Liver (tissue), 9 donors: Measurements from ENCODE around the gene JAKMIP3. TPM values are rescaled to one million over a fixed set of nuclear protein-coding genes. Genes with fewer than 3 reads are reported as not detected.

ENCODE experiments used
- DNase-seq: peaks from one replicate; pipeline ENCODE4 v3.0.0-alpha.2; 2017; ENCODE audit warnings: low spot score
- H3K27ac ChIP-seq, 2 donors: one replicate each; pipeline ENCODE4 v1.7.0; 2013; ENCODE audit warnings: inconsistent platforms in 2 of 2, low read length in 2 of 2, control low read depth in 1 of 2, low read depth in 1 of 2, mild to moderate bottlenecking in 1 of 2
- H3K27me3 ChIP-seq, 4 donors: one replicate each; pipeline versions ENCODE4 v1.6.1 to v1.7.0; 2013; ENCODE audit warnings: low read length in 3 of 4, inconsistent platforms in 1 of 4, mild to moderate bottlenecking in 1 of 4, moderate library complexity in 1 of 4; ENCODE audit not compliant: control insufficient read depth in 4 of 4, insufficient read depth in 4 of 4
- H3K36me3 ChIP-seq, 4 donors: one replicate each; pipeline versions ENCODE4 v1.6.1 to v1.7.0; 2013; ENCODE audit warnings: low read length in 3 of 4, mild to moderate bottlenecking in 3 of 4, low read depth in 1 of 4, moderate library complexity in 1 of 4; ENCODE audit not compliant: control insufficient read depth in 4 of 4, insufficient read depth in 3 of 4
- H3K4me1 ChIP-seq, 4 donors: one replicate each; pipeline versions ENCODE4 v1.6.1 to v1.7.0; 2013; ENCODE audit warnings: low read length in 3 of 4, mild to moderate bottlenecking in 3 of 4, moderate library complexity in 1 of 4; ENCODE audit not compliant: control insufficient read depth in 4 of 4, insufficient read depth in 4 of 4
- H3K4me3 ChIP-seq, 3 donors: one replicate each; pipeline versions ENCODE4 v1.6.1 to v1.7.0; 2013; ENCODE audit warnings: low read length in 3 of 3, control low read depth in 1 of 3, low read depth in 1 of 3, mild to moderate bottlenecking in 1 of 3
- H3K9ac ChIP-seq, 2 donors: one replicate each; pipeline ENCODE4 v1.7.0; 2013; ENCODE audit warnings: low read length in 2 of 2, mild to moderate bottlenecking in 2 of 2, moderate library complexity in 2 of 2, control low read depth in 1 of 2, low read depth in 1 of 2
- H3K9me3 ChIP-seq, 4 donors: one replicate each; pipeline versions ENCODE4 v1.6.1 to v1.7.0; 2013; ENCODE audit warnings: low read length in 3 of 4; ENCODE audit not compliant: control insufficient read depth in 4 of 4
- EGR1 ChIP-seq, 2 donors: IDR thresholded peaks; 2 replicates each; pipeline ENCODE4 v1.6.1; 2016 to 2018; ENCODE audit warnings: antibody characterized with exemption in 2 of 2, low read depth in 2 of 2
- GABPA ChIP-seq, 2 donors: IDR thresholded peaks in 1 of 2; conservative IDR thresholded peaks in 1 of 2; 2 replicates each; pipeline ENCODE4 v1.6.1; 2016; ENCODE audit warnings: antibody characterized with exemption in 2 of 2, mild to moderate bottlenecking in 1 of 2, moderate library complexity in 1 of 2
- HNF4A ChIP-seq, 2 donors: conservative IDR thresholded peaks; 2 replicates each; pipeline ENCODE4 v1.6.1; 2016; ENCODE audit warnings: antibody characterized with exemption in 2 of 2, mild to moderate bottlenecking in 2 of 2
- HNF4G ChIP-seq: IDR thresholded peaks from 2 replicates; pipeline ENCODE4 v1.6.1; 2016; ENCODE audit warnings: antibody characterized with exemption
- JUND ChIP-seq, 2 donors: IDR thresholded peaks; 2 replicates each; pipeline ENCODE4 v1.6.1; 2016; ENCODE audit warnings: antibody characterized with exemption in 2 of 2
- NR2F2 ChIP-seq: IDR thresholded peaks from 2 replicates; pipeline ENCODE4 v1.6.1; 2016; ENCODE audit warnings: antibody characterized with exemption
- RAD21 ChIP-seq, 2 donors: IDR thresholded peaks; 2 replicates each; pipeline ENCODE4 v1.6.1; 2016; ENCODE audit warnings: antibody characterized with exemption in 2 of 2, mild to moderate bottlenecking in 2 of 2
- RXRA ChIP-seq, 2 donors: IDR thresholded peaks; 2 replicates each; pipeline ENCODE4 v1.6.1; 2017 to 2018; ENCODE audit warnings: antibody characterized with exemption in 2 of 2, mild to moderate bottlenecking in 1 of 2
- SP1 ChIP-seq: IDR thresholded peaks from 2 replicates; pipeline ENCODE4 v1.6.1; 2018; ENCODE audit warnings: antibody characterized with exemption, mild to moderate bottlenecking
- TAF1 ChIP-seq: conservative IDR thresholded peaks from 2 replicates; pipeline ENCODE4 v1.6.1; 2016; ENCODE audit warnings: antibody characterized with exemption, mild to moderate bottlenecking
- YY1 ChIP-seq: IDR thresholded peaks from 2 replicates; pipeline ENCODE4 v1.6.1; 2016; ENCODE audit warnings: antibody characterized with exemption, mild to moderate bottlenecking
- WGBS: extraction: QIAGEN DNeasy Blood & Tissue Kit; methylation state at CpG from one replicate; pipeline ENCODE4 v1.1.7; 2013; 5-methylcytosine and 5-hydroxymethylcytosine counted together
- polyA plus RNA-seq, 2 donors: library from polyadenylated mRNA; stranded (reverse) in 1 of 2; unstranded in 1 of 2; fragments of 200-250 nt in 1 of 2; fragments of >200 nt in 1 of 2; fragmentation: Nextera tagmentation in 1 of 2; extraction: Ambion mirVana in 1 of 2; gene quantifications; one replicate each; pipeline versions ENCODE4 v1.2.1 to v1.2.3, GENCODE V29; 2013 to 2015
- total RNA-seq, 2 donors: library from RNA; depleted of rRNA; stranded (reverse); fragments of >200 nt; gene quantifications; one replicate each; pipeline ENCODE4 v1.2.3, GENCODE V29; 2014
- TF ChIP-seq, protein P1 (sequence below): fragments of 150-350 bp; IDR thresholded peaks from 2 replicates; pipeline ENCODE4 v1.5.1; 2017; ENCODE audit warnings: improper control_type of control experiment, low read depth, low read length; ENCODE audit not compliant: missing input control
- TF ChIP-seq, protein P2 (sequence below): IDR thresholded peaks from 2 replicates; pipeline ENCODE4 v1.6.1; 2016; ENCODE audit warnings: antibody characterized with exemption
- TF ChIP-seq, protein P3 (sequence below): IDR thresholded peaks from 2 replicates; pipeline ENCODE4 v1.6.1; 2016; ENCODE audit warnings: antibody characterized with exemption
- TF ChIP-seq, protein P4 (sequence below): IDR thresholded peaks from 2 replicates; pipeline ENCODE4 v1.6.1; 2016; ENCODE audit warnings: antibody characterized with exemption
- TF ChIP-seq, protein P5 (sequence below): IDR thresholded peaks from 2 replicates; pipeline ENCODE4 v1.6.1; 2016; ENCODE audit warnings: antibody characterized with exemption, mild to moderate bottlenecking
- donor health status: healthy.
- donor health status: healthy.
- donor health status: healthy.
- donor health status: healthy.
- donor health status: healthy.

Gene JAKMIP3
- total and polyA plus RNA-seq, 4 donors = 0.08 to 0.17 (median 0.09) TPM; not detected in 1

DNA sequence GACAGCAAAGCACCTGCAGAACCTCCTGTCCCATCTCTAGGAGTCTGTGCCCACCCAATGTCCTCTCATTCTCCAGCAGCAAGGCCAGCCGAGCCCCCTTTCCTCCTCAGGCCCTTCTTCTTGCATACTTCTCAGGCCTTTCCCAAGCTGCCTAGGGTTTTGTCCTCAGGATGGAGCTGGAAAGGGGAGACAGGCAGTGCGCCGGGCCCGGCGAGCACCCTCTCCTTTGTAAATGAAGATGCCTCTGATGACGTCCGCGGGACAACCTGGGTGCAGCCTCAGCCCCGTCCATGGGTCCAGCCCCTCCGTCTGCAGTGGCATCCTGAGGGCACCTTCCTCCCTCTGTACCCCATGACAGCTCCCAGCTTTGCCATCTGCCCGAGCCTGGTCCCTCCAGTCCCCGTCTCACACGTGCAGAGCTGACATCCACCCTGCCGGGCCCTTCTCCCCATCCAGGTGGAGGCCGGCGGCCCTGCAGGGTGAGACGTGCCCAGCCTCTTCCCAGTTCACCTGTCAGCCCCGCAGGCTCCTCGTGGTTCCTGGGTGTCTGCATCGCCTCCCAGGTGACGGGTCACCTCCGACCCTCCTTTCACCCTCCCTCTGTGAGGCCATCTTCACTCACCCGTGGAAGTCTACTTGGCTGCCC is 36.4 kb downstream of the JAKMIP3 start:
- DNase-seq = peak; percentile 25
- H3K9me3 ChIP-seq = no peaks in the 10 kb centered on the region
- H3K4me1 ChIP-seq = no peaks in the 10 kb centered on the region
- no peaks in the 10 kb centered on the region for H3K36me3 ChIP-seq
- H3K27ac ChIP-seq = no peak overlapping the region
- H3K27me3 ChIP-seq = no peaks in the 10 kb centered on the region
- no peak overlapping the region for H3K9ac ChIP-seq
- H3K4me3 ChIP-seq = no peak overlapping the region
- no peak for TF ChIP-seq RXRA (IDR thresholded peaks at IDR 0.05)
- no peak for TF ChIP-seq YY1
- TF ChIP-seq GABPA (IDR thresholded peaks at IDR 0.05 in 1 of 2, conservative IDR thresholded peaks at IDR 0.05 in 1 of 2) = no peak
- TF ChIP-seq, protein P1, sequence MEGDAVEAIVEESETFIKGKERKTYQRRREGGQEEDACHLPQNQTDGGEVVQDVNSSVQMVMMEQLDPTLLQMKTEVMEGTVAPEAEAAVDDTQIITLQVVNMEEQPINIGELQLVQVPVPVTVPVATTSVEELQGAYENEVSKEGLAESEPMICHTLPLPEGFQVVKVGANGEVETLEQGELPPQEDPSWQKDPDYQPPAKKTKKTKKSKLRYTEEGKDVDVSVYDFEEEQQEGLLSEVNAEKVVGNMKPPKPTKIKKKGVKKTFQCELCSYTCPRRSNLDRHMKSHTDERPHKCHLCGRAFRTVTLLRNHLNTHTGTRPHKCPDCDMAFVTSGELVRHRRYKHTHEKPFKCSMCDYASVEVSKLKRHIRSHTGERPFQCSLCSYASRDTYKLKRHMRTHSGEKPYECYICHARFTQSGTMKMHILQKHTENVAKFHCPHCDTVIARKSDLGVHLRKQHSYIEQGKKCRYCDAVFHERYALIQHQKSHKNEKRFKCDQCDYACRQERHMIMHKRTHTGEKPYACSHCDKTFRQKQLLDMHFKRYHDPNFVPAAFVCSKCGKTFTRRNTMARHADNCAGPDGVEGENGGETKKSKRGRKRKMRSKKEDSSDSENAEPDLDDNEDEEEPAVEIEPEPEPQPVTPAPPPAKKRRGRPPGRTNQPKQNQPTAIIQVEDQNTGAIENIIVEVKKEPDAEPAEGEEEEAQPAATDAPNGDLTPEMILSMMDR = no peak
- no peak for TF ChIP-seq HNF4A (conservative IDR thresholded peaks at IDR 0.05)
- no peak for TF ChIP-seq JUND (IDR thresholded peaks at IDR 0.05)
- WGBS = 81% methylated on average over 23 of the region's 23 CpGs

DNA sequence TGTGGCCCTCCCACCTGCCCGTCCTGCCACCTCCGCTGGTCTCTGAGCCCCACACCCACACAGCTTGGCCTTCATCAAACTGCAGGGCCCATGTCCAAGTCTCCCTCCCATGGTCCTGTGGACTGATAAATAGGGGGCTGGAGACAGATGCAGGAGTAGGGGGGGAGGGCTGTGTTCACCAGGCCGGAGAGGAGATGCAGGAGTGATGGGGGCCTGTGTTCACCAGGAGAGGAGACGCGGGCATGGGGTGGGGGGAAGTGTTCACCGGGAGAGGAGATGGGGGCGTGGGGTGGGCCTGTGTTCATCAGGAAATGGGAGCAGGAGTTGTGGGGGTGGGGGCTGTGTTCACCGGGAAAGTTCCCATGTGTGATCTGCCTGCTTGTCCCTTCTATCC is 37.0 kb downstream of the JAKMIP3 start:
- no peaks in the 10 kb centered on the region for H3K4me1 ChIP-seq
- no peaks in the 10 kb centered on the region for H3K9me3 ChIP-seq
- no peaks in the 10 kb centered on the region for H3K27me3 ChIP-seq
- H3K9ac ChIP-seq = no peak overlapping the region
- H3K4me3 ChIP-seq = no peak overlapping the region
- 73% methylated on average over 8 of the region's 8 CpGs for WGBS
- DNase-seq = no peak
- no peak for TF ChIP-seq SP1
- TF ChIP-seq, protein P2, sequence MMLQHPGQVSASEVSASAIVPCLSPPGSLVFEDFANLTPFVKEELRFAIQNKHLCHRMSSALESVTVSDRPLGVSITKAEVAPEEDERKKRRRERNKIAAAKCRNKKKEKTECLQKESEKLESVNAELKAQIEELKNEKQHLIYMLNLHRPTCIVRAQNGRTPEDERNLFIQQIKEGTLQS = no peak
- H3K36me3 ChIP-seq = no peaks in the 10 kb centered on the region
- H3K27ac ChIP-seq = no peak overlapping the region

DNA sequence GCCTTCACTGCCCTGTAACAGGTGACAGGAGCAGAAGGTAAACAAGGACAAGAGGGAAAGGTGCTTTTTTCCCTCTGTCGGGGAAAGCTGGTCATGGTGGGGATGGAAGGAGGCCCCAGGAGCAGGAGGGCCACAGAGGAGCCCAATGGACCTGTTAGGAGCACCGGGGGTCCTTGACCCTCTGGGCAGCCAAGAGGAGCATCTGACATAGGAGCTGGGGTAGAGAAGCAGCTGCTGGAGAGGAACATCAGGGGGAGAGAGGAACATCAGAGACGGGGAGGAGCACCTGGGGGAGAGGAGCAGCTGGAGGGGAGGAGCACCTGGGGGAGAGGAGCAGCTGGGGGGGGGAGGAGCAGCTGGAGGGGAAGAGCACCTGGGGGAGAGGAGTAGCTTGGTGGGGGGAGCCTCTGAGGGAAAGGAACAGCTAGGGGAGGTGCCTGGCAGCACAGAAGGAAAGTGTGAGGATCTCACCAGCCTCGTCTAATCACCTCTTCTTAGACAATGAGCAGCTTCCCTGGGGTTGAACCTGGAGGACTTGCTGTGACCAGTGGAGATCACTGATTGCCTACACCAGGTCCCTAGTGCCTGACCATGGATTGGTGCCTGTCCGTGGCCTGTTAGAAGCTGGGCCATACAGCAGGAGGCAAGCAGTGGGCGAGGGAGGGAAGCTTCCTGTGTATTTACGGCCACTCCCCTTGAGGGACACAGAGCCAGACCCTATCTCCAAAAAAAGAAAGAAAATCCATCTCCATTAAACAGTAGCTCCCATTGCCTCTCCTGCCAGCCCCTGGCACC is 37.6 kb downstream of the JAKMIP3 start:
- Histone ChIP-seq H3K4me3 (no peak overlapping the region), H3K27ac (no peak overlapping the region), H3K36me3 (no peaks in the 10 kb centered on the region), H3K27me3 (no peaks in the 10 kb centered on the region), H3K4me1 (no peaks in the 10 kb centered on the region), H3K9me3 (no peaks in the 10 kb centered on the region), H3K9ac (no peak overlapping the region)
- DNase-seq = peak; percentile 21
- whole genome bisulfite sequencing = 73% methylated on average over 7 of the region's 7 CpGs
- TF ChIP-seq JUND (IDR thresholded peaks at IDR 0.05) = no peak
- no peak for TF ChIP-seq YY1
- TF ChIP-seq, protein P3, sequence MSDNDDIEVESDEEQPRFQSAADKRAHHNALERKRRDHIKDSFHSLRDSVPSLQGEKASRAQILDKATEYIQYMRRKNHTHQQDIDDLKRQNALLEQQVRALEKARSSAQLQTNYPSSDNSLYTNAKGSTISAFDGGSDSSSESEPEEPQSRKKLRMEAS = no peak
- no peak for TF ChIP-seq NR2F2
- TF ChIP-seq, protein P4, sequence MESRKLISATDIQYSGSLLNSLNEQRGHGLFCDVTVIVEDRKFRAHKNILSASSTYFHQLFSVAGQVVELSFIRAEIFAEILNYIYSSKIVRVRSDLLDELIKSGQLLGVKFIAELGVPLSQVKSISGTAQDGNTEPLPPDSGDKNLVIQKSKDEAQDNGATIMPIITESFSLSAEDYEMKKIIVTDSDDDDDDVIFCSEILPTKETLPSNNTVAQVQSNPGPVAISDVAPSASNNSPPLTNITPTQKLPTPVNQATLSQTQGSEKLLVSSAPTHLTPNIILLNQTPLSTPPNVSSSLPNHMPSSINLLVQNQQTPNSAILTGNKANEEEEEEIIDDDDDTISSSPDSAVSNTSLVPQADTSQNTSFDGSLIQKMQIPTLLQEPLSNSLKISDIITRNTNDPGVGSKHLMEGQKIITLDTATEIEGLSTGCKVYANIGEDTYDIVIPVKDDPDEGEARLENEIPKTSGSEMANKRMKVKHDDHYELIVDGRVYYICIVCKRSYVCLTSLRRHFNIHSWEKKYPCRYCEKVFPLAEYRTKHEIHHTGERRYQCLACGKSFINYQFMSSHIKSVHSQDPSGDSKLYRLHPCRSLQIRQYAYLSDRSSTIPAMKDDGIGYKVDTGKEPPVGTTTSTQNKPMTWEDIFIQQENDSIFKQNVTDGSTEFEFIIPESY = no peak
- TF ChIP-seq TAF1 = no peak
- TF ChIP-seq, protein P5, sequence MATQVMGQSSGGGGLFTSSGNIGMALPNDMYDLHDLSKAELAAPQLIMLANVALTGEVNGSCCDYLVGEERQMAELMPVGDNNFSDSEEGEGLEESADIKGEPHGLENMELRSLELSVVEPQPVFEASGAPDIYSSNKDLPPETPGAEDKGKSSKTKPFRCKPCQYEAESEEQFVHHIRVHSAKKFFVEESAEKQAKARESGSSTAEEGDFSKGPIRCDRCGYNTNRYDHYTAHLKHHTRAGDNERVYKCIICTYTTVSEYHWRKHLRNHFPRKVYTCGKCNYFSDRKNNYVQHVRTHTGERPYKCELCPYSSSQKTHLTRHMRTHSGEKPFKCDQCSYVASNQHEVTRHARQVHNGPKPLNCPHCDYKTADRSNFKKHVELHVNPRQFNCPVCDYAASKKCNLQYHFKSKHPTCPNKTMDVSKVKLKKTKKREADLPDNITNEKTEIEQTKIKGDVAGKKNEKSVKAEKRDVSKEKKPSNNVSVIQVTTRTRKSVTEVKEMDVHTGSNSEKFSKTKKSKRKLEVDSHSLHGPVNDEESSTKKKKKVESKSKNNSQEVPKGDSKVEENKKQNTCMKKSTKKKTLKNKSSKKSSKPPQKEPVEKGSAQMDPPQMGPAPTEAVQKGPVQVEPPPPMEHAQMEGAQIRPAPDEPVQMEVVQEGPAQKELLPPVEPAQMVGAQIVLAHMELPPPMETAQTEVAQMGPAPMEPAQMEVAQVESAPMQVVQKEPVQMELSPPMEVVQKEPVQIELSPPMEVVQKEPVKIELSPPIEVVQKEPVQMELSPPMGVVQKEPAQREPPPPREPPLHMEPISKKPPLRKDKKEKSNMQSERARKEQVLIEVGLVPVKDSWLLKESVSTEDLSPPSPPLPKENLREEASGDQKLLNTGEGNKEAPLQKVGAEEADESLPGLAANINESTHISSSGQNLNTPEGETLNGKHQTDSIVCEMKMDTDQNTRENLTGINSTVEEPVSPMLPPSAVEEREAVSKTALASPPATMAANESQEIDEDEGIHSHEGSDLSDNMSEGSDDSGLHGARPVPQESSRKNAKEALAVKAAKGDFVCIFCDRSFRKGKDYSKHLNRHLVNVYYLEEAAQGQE = no peak
- TF ChIP-seq RXRA (IDR thresholded peaks at IDR 0.05) = no peak
- no peak for TF ChIP-seq RAD21 (IDR thresholded peaks at IDR 0.05)
- TF ChIP-seq, protein P2 = no peak
- TF ChIP-seq EGR1 (IDR thresholded peaks at IDR 0.05; ENCODE audit: low read depth in 2 of 2) = no peak
- no peak for TF ChIP-seq HNF4G
